ENCODE measurements around the gene VANGL2. TPM values are rescaled to one million over a fixed set of nuclear protein-coding genes. Genes with fewer than 3 reads are reported as not detected.

The VANGL2 gene
- total RNA-seq, 1 donor from 2014 or later: 59.5 TPM

GRCh38 chr1:160413716-160414115 is 13.4 kb downstream of the VANGL2 start:
- H3K27ac Mint-ChIP-seq: no peak overlapping the region
- no peaks in the 10 kb centered on the region for H3K9me3 Mint-ChIP-seq
- H3K4me1 Mint-ChIP-seq: peaks cover 33% of the 10 kb centered on the region
- no peak for TF ChIP-seq CTCF (IDR thresholded peaks at IDR 0.05; ENCODE audit: unreplicated experiment)
- peaks cover 3% of the 10 kb centered on the region for H3K36me3 Mint-ChIP-seq
- DNase-seq (ENCODE audit: low spot score in 2 of 2, unreplicated experiment in 2 of 2): no peak
- no peaks in the 10 kb centered on the region for H3K27me3 Mint-ChIP-seq (ENCODE audit: low read depth)
- no peak overlapping the region for H3K4me3 Mint-ChIP-seq

GRCh38 chr1:160414881-160415280 is 14.5 kb downstream of the VANGL2 start:
- no peak for DNase-seq (ENCODE audit: low spot score in 2 of 2, unreplicated experiment in 2 of 2)
- H3K4me1 Mint-ChIP-seq: peaks cover 30% of the 10 kb centered on the region
- no peak overlapping the region for H3K27ac Mint-ChIP-seq
- H3K36me3 Mint-ChIP-seq: peaks cover 9% of the 10 kb centered on the region
- no peak for TF ChIP-seq CTCF (IDR thresholded peaks at IDR 0.05; ENCODE audit: unreplicated experiment)
- no peaks in the 10 kb centered on the region for H3K27me3 Mint-ChIP-seq (ENCODE audit: low read depth)
- H3K4me3 Mint-ChIP-seq: no peak overlapping the region
- H3K9me3 Mint-ChIP-seq: no peaks in the 10 kb centered on the region

- no peak overlapping the region for H3K4me3 Mint-ChIP-seq
- H3K9me3 Mint-ChIP-seq: no peaks in the 10 kb centered on the region
- no peaks in the 10 kb centered on the region for H3K27me3 Mint-ChIP-seq (ENCODE audit: low read depth)
- no peak for TF ChIP-seq CTCF (IDR thresholded peaks at IDR 0.05; ENCODE audit: unreplicated experiment)
- peaks cover 16% of the 10 kb centered on the region for H3K36me3 Mint-ChIP-seq
- DNase-seq (ENCODE audit: low spot score in 2 of 2, unreplicated experiment in 2 of 2): no peak
- H3K27ac Mint-ChIP-seq: no peak overlapping the region
- peaks cover 21% of the 10 kb centered on the region for H3K4me1 Mint-ChIP-seq
Measured at GRCh38 chr1:160415696-160416290, 15.4 kb downstream of the VANGL2 start.

GRCh38 chr1:160416369-160416768 is 16.0 kb downstream of the VANGL2 start:
- TF ChIP-seq CTCF (IDR thresholded peaks at IDR 0.05; ENCODE audit: unreplicated experiment): no peak
- Mint-ChIP-seq H3K36me3 (peaks cover 21% of the 10 kb centered on the region), H3K4me1 (peaks cover 16% of the 10 kb centered on the region), H3K27ac (no peak overlapping the region), H3K9me3 (no peaks in the 10 kb centered on the region), H3K27me3 (ENCODE audit: low read depth) (no peaks in the 10 kb centered on the region), H3K4me3 (no peak overlapping the region)
- DNase-seq (ENCODE audit: low spot score in 2 of 2, unreplicated experiment in 2 of 2): no peak

- H3K27me3 Mint-ChIP-seq (ENCODE audit: low read depth): no peaks in the 10 kb centered on the region
- no peaks in the 10 kb centered on the region for H3K9me3 Mint-ChIP-seq
- TF ChIP-seq CTCF (IDR thresholded peaks at IDR 0.05; ENCODE audit: unreplicated experiment): no peak
- peaks cover 29% of the 10 kb centered on the region for H3K36me3 Mint-ChIP-seq
- no peak overlapping the region for H3K27ac Mint-ChIP-seq
- no peak for DNase-seq (ENCODE audit: low spot score in 2 of 2, unreplicated experiment in 2 of 2)
- peaks cover 12% of the 10 kb centered on the region for H3K4me1 Mint-ChIP-seq
- H3K4me3 Mint-ChIP-seq: no peak overlapping the region
Measured at GRCh38 chr1:160418483-160418882, 18.1 kb downstream of the VANGL2 start.
